GM12878 (cell line): ENCODE data around the gene EMILIN2. TPM values are rescaled to one million over a fixed set of nuclear protein-coding genes. Genes with fewer than 3 reads are reported as not detected.

Source experiments
- ATAC-seq: fragments of 200-7000 bp; cut with Tn5 transposase; 3 replicates; pipeline ENCODE4 v1.9.1; 2020; ENCODE audit warnings: mild to moderate bottlenecking, moderate library complexity
- BruUV-seq: library from RNA; stranded (reverse); fragments of 400-500 nt; replicated peaks from 2 replicates; lab custom pipeline; 2021; lab: Mats Ljungman, UMichigan
- CTCF ChIA-PET: fragments of 300-600 bp; sonication (Branson Sonifier 250); formaldehyde crosslinking; extraction: SDS; loops from one replicate; lab custom pipeline; 2021; ENCODE audit warnings: inconsistent platforms; lab: Yijun Ruan, JAX
- POLR2A ChIA-PET: fragments of 350-600 bp; formaldehyde crosslinking; extraction: SDS; loops from one replicate; lab custom pipeline; 2021; ENCODE audit warnings: inconsistent platforms; lab: Charles Lee
- RAD21 ChIA-PET: fragments of 300-600 bp; sonication (Branson Sonifier 250); formaldehyde crosslinking; loops from one replicate; lab custom pipeline; 2023; ENCODE audit warnings: antibody characterized with exemption; ENCODE audit not compliant: unreplicated experiment; lab: Charles Lee
- SMC1A ChIA-PET: fragments of 300-600 bp; sonication (Branson Sonifier 250); formaldehyde crosslinking; loops from one replicate; lab custom pipeline; 2023; ENCODE audit not compliant: unreplicated experiment, uncharacterized antibody; lab: Charles Lee
- DNase-seq: peaks from one replicate; pipeline ENCODE4 v3.0.0-alpha.2; 2011; ENCODE audit warnings: low read depth, low spot score
- FAIRE-seq: peaks from 3 replicates; lab custom pipeline; 2011; peaks lifted over from hg19 to GRCh38; lab: Jason Lieb, UNC
- H2AFZ ChIP-seq: 2 replicates; pipeline ENCODE4 v1.6.0; 2011; ENCODE audit warnings: low read depth, low read length, control low read depth; ENCODE audit not compliant: control insufficient read depth
- H3K27ac ChIP-seq: 2 replicates; pipeline ENCODE4 v1.5.1; 2011; ENCODE audit warnings: control low read depth; ENCODE audit not compliant: control insufficient read depth, insufficient read depth
- H3K27me3 ChIP-seq, 2 experiments: replicated peaks in 1 of 2; 2 replicates each; pipeline versions ENCODE4 v1.6.0 to v1.6.1; 2011; ENCODE audit warnings: low read length in 1 of 2; ENCODE audit not compliant: control insufficient read depth in 2 of 2, insufficient read depth in 2 of 2
- H3K36me3 ChIP-seq, 2 experiments: 2 replicates each; pipeline ENCODE4 v1.5.1; 2011; ENCODE audit warnings: low read length in 1 of 2; ENCODE audit not compliant: control insufficient read depth in 2 of 2, insufficient read depth in 2 of 2
- H3K4me1 ChIP-seq: 2 replicates; pipeline ENCODE4 v1.6.1; 2011; ENCODE audit warnings: mild to moderate bottlenecking, low read length, moderate library complexity, mixed read lengths; ENCODE audit not compliant: control insufficient read depth, insufficient read depth
- H3K4me2 ChIP-seq: 2 replicates; pipeline ENCODE4 v1.6.0; 2011; ENCODE audit warnings: control low read depth; ENCODE audit not compliant: control insufficient read depth, insufficient read depth
- H3K4me3 ChIP-seq: fragments of 200-600 bp; sonication (generic); 2 replicates; pipeline ENCODE4 v1.5.1; 2016
- H3K79me2 ChIP-seq: 2 replicates; pipeline ENCODE4 v1.6.0; 2011; ENCODE audit warnings: low read length; ENCODE audit not compliant: control insufficient read depth, insufficient read depth
- H3K9ac ChIP-seq: 2 replicates; pipeline ENCODE4 v1.8.0; 2011; ENCODE audit warnings: low read length, control low read depth, mixed read lengths; ENCODE audit not compliant: control insufficient read depth, insufficient read depth
- H3K9me3 ChIP-seq: replicated peaks from 3 replicates; pipeline ENCODE4 v1.5.1; 2011; ENCODE audit warnings: mild to moderate bottlenecking, low read length; ENCODE audit not compliant: control insufficient read depth, insufficient read depth
- H4K20me1 ChIP-seq: 2 replicates; pipeline ENCODE4 v1.6.0; 2011; ENCODE audit not compliant: control insufficient read depth, insufficient read depth
- ASH2L ChIP-seq: fragments of 300-600, 200-600 bp; sonication (generic); IDR thresholded peaks from 2 replicates; pipeline ENCODE4 v1.6.1; 2017; ENCODE audit warnings: low read depth, mild to moderate bottlenecking, borderline replicate concordance
- CBFB ChIP-seq: IDR thresholded peaks from 2 replicates; pipeline ENCODE4 v1.6.1; 2016; ENCODE audit warnings: antibody characterized with exemption, low read depth
- E2F4 ChIP-seq: IDR thresholded peaks from 2 replicates; pipeline ENCODE4 v1.6.1; 2012; ENCODE audit warnings: low read depth, low read length, improper control_type of control experiment
- FOS ChIP-seq: IDR thresholded peaks from 3 replicates; pipeline ENCODE4 v1.6.1; 2011; ENCODE audit warnings: borderline replicate concordance; ENCODE audit not compliant: insufficient read length; ENCODE audit errors: extremely low read depth
- IRF4 ChIP-seq: IDR thresholded peaks from 2 replicates; pipeline ENCODE4 v1.6.1; 2011; ENCODE audit warnings: low read depth, low read length
- NKRF ChIP-seq: fragments of 450-650 bp; conservative IDR thresholded peaks from 2 replicates; pipeline ENCODE4 v1.6.1; 2017; ENCODE audit warnings: mild to moderate bottlenecking, moderate library complexity
- SMC3 ChIP-seq: IDR thresholded peaks from 2 replicates; pipeline ENCODE4 v1.6.1; 2011; ENCODE audit warnings: low read length, improper control_type of control experiment, borderline replicate concordance
- STAT3 ChIP-seq: IDR thresholded peaks from 2 replicates; pipeline ENCODE4 v1.6.1; 2011; ENCODE audit warnings: low read depth, low read length, improper control_type of control experiment
- TARDBP ChIP-seq: IDR thresholded peaks from 2 replicates; pipeline ENCODE4 v1.6.1; 2016; ENCODE audit warnings: borderline replicate concordance
- TCF12 ChIP-seq: IDR thresholded peaks from 2 replicates; pipeline ENCODE4 v1.6.1; 2011; ENCODE audit warnings: low read depth, mild to moderate bottlenecking, low read length
- ZNF274 ChIP-seq: IDR thresholded peaks from one replicate; pipeline ENCODE4 v1.8.0; 2011; ENCODE audit not compliant: insufficient read length, insufficient read depth
- WGBS: methylation state at CpG from one replicate; pipeline ENCODE4 v1.1.6; 2016; ENCODE audit warnings: low lambda C conversion rate; ENCODE audit not compliant: insufficient replicate concordance, insufficient coverage; ENCODE audit errors: missing lambda C conversion rate; 5-methylcytosine and 5-hydroxymethylcytosine counted together
- in situ Hi-C: fragments of 300-500 bp; cut with MboI; formaldehyde crosslinking; loops from 9 replicates; pipeline ENCODE4 v1.14.3; 2018; ENCODE audit warnings: mixed read lengths
- intact Hi-C: fragments of 100-400 bp; cut with micrococcal nuclease; formaldehyde crosslinking; loops from one replicate; pipeline ENCODE4 v1.14.2; 2022; ENCODE audit not compliant: unreplicated experiment
- polyA plus RNA-seq, 11 experiments: library from polyadenylated mRNA; depleted of rRNA in 4 of 11; unstranded in 6 of 11; stranded (reverse) in 5 of 11; fragments of >200 nt; fragmentation: Nextera tagmentation in 4 of 11; fragmentation: Illumina TruSeq in 1 of 11; extraction: Ambion mirVana in 4 of 11; extraction: Trizol in 1 of 11; gene quantifications; 1 replicate in 1 of 11; 2 replicates in 10 of 11; pipeline versions ENCODE4 v1.2.1 to v1.2.3, GENCODE V29; 2011 to 2016; ENCODE audit warnings: inconsistent platforms in 2 of 11, missing spikeins in 2 of 11, low read depth in 1 of 11
- total RNA-seq, 4 experiments: library from RNA; depleted of rRNA in 3 of 4; stranded (reverse); fragments of >200 nt in 3 of 4; fragmentation: Illumina TruSeq in 1 of 4; extraction: Trizol in 1 of 4; gene quantifications; 2 replicates each; pipeline versions ENCODE4 v1.2.1 to v1.2.3, GENCODE V29; 2013 to 2021
- TF ChIP-seq, protein P1 (sequence below): fragments of 450-650 bp; IDR thresholded peaks from 2 replicates; pipeline ENCODE4 v1.6.1; 2018; ENCODE audit warnings: mild to moderate bottlenecking, low read depth, moderate library complexity; ENCODE audit not compliant: partially characterized antibody
- TF ChIP-seq, protein P2 (sequence below): fragments of 450-650 bp; IDR thresholded peaks from 2 replicates; pipeline ENCODE4 v1.6.1; 2018; ENCODE audit warnings: borderline replicate concordance, mild to moderate bottlenecking; ENCODE audit not compliant: partially characterized antibody
- TF ChIP-seq, protein P3 (sequence below): fragments of 450-650 bp; IDR thresholded peaks from 2 replicates; pipeline ENCODE4 v1.6.1; 2016; ENCODE audit warnings: mild to moderate bottlenecking

The EMILIN2 gene
- total and polyA plus RNA-seq, 10 of the 15 experiments (the other 5 are each of a cell fraction or from before 2014, with no cell fraction given) = 0.58 to 18.4 (median 5.9) TPM

- Histone ChIP-seq H4K20me1 (no peaks in the 10 kb centered on the region), H3K79me2 (no peaks in the 10 kb centered on the region), H2AFZ (no peak overlapping the region), H3K9ac (no peak overlapping the region), H3K4me1 (0 out of 2 replicates have a peak, but pooled peaks cover 3% of the 10 kb centered on the region), H3K36me3 (no peaks in the 10 kb centered on the region), H3K27me3 (no peaks in the 10 kb centered on the region; a peak in 1 of 4 replicates), H3K4me2 (no peak overlapping the region), H3K9me3 (no peaks in the 10 kb centered on the region), H3K4me3 (no peak overlapping the region), H3K27ac (no peak overlapping the region)
- in situ Hi-C loops = no loop called here
- no TSS peak for BruUV-seq
- no peak for DNase-seq
- intact Hi-C loops = no loop called here
- ChIA-PET POLR2A (no interaction called here), SMC1A (no interaction called here), CTCF (interaction anchor here (0.8 kb wide), 1 partner anchor 26 kb away, joined by 3 read pairs; no protein-coding TSS in a partner anchor), RAD21 (interaction anchor here (1.1 kb wide), 1 partner anchor 92 kb away, joined by 4 read pairs; no protein-coding TSS in a partner anchor)
- 92% methylated on average over 5 of the region's 5 CpGs for WGBS
- no peak for FAIRE-seq
- no peak for ATAC-seq
- TF ChIP-seq FOS = no peak
- TF ChIP-seq E2F4 = no peak
- TF ChIP-seq ZNF274 = no peak
- no peak for TF ChIP-seq TARDBP
- no peak for TF ChIP-seq SMC3
- TF ChIP-seq ASH2L = no peak
- TF ChIP-seq TCF12 = no peak
- TF ChIP-seq, protein P1, sequence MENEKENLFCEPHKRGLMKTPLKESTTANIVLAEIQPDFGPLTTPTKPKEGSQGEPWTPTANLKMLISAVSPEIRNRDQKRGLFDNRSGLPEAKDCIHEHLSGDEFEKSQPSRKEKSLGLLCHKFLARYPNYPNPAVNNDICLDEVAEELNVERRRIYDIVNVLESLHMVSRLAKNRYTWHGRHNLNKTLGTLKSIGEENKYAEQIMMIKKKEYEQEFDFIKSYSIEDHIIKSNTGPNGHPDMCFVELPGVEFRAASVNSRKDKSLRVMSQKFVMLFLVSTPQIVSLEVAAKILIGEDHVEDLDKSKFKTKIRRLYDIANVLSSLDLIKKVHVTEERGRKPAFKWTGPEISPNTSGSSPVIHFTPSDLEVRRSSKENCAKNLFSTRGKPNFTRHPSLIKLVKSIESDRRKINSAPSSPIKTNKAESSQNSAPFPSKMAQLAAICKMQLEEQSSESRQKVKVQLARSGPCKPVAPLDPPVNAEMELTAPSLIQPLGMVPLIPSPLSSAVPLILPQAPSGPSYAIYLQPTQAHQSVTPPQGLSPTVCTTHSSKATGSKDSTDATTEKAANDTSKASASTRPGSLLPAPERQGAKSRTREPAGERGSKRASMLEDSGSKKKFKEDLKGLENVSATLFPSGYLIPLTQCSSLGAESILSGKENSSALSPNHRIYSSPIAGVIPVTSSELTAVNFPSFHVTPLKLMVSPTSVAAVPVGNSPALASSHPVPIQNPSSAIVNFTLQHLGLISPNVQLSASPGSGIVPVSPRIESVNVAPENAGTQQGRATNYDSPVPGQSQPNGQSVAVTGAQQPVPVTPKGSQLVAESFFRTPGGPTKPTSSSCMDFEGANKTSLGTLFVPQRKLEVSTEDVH = no peak
- TF ChIP-seq, protein P2, sequence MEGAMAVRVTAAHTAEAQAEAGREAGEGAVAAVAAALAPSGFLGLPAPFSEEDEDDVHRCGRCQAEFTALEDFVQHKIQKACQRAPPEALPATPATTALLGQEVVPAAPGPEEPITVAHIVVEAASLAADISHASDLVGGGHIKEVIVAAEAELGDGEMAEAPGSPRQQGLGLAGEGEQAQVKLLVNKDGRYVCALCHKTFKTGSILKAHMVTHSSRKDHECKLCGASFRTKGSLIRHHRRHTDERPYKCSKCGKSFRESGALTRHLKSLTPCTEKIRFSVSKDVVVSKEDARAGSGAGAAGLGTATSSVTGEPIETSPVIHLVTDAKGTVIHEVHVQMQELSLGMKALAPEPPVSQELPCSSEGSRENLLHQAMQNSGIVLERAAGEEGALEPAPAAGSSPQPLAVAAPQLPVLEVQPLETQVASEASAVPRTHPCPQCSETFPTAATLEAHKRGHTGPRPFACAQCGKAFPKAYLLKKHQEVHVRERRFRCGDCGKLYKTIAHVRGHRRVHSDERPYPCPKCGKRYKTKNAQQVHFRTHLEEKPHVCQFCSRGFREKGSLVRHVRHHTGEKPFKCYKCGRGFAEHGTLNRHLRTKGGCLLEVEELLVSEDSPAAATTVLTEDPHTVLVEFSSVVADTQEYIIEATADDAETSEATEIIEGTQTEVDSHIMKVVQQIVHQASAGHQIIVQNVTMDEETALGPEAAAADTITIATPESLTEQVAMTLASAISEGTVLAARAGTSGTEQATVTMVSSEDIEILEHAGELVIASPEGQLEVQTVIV = no peak
- no peak for TF ChIP-seq NKRF
- no peak for TF ChIP-seq STAT3
- TF ChIP-seq, protein P3, sequence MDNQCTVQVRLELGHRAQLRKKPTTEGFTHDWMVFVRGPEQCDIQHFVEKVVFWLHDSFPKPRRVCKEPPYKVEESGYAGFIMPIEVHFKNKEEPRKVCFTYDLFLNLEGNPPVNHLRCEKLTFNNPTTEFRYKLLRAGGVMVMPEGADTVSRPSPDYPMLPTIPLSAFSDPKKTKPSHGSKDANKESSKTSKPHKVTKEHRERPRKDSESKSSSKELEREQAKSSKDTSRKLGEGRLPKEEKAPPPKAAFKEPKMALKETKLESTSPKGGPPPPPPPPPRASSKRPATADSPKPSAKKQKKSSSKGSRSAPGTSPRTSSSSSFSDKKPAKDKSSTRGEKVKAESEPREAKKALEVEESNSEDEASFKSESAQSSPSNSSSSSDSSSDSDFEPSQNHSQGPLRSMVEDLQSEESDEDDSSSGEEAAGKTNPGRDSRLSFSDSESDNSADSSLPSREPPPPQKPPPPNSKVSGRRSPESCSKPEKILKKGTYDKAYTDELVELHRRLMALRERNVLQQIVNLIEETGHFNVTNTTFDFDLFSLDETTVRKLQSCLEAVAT = no peak
- TF ChIP-seq CBFB = no peak
- no peak for TF ChIP-seq IRF4
Measured at GRCh38 chr18:2893676-2894075, 46.9 kb downstream of the EMILIN2 start.
